ENCODE measurements around the gene OSBPL1A. TPM values are rescaled to one million over a fixed set of nuclear protein-coding genes. Genes with fewer than 3 reads are reported as not detected.

OSBPL1A gene
- polyA plus RNA-seq, 1 of the 3 experiments (the other 2 are of a cell fraction): 21.3 TPM

- WGBS (ENCODE audit: low lambda C conversion rate): 97% methylated on average over 9 of the region's 9 CpGs
- Histone ChIP-seq H3K9me2 (no peaks in the 10 kb centered on the region), H3F3A (replicated peaks; ENCODE audit: insufficient read depth) (no peaks in the 10 kb centered on the region), H3K9ac (no peak overlapping the region), H3K4me2 (no peak overlapping the region), H3K79me2 (ENCODE audit: insufficient read depth) (no peaks in the 10 kb centered on the region), H3K9me3 (no peaks in the 10 kb centered on the region), H3K27me3 (ENCODE audit: insufficient read depth) (no peaks in the 10 kb centered on the region), H3K4me1 (ENCODE audit: control insufficient read depth in 1 of 2, insufficient read depth in 2 of 2, low read depth in 1 of 2, low read length in 1 of 2) (peaks cover 0 to 8% of the 10 kb centered on the region in 2 experiments; a peak in 3 of 4 replicates), H3K4me3 (ENCODE audit: low read depth in 2 of 2, low read length in 1 of 2) (no peak overlapping the region), H4K20me1 (ENCODE audit: insufficient read depth) (no peaks in the 10 kb centered on the region), H3K27ac (ENCODE audit: low read depth in 2 of 2, low read length in 1 of 2) (no peak overlapping the region), H3K36me3 (replicated peaks in 1 of 2; ENCODE audit: control insufficient read depth in 1 of 2, insufficient read depth in 2 of 2, low read length in 1 of 2) (peaks cover 0 to 4% of the 10 kb centered on the region in 2 experiments), H2AFZ (ENCODE audit: low read depth) (no peak overlapping the region)
- POLR2A ChIA-PET: no interaction called here
- DNase-seq: no peak
- TF ChIP-seq IRF3 (IDR thresholded peaks at IDR 0.05; ENCODE audit: low read depth, low read length): no peak
- TF ChIP-seq RFX5 (IDR thresholded peaks at IDR 0.05; ENCODE audit: low read length): no peak
- TF ChIP-seq EZH2phosphoT487 (IDR thresholded peaks at IDR 0.05; ENCODE audit: borderline replicate concordance, low read depth): no peak
- no peak for TF ChIP-seq CHD2 (IDR thresholded peaks at IDR 0.05; ENCODE audit: low read length, partially characterized antibody)
- TF ChIP-seq FOXM1 (IDR thresholded peaks at IDR 0.05; ENCODE audit: low read depth): no peak
- no peak for TF ChIP-seq SIN3A (IDR thresholded peaks at IDR 0.05; ENCODE audit: borderline replicate concordance, low read depth, low read length)
- no peak for TF ChIP-seq USF2 (IDR thresholded peaks at IDR 0.05; ENCODE audit: borderline replicate concordance, low read depth, low read length)
- TF ChIP-seq NFIC (IDR thresholded peaks at IDR 0.05; ENCODE audit: borderline replicate concordance): no peak
- no peak for TF ChIP-seq TCF12 (IDR thresholded peaks at IDR 0.05)
- TF ChIP-seq ELF1 (IDR thresholded peaks at IDR 0.05): no peak
- TF ChIP-seq, protein P1, sequence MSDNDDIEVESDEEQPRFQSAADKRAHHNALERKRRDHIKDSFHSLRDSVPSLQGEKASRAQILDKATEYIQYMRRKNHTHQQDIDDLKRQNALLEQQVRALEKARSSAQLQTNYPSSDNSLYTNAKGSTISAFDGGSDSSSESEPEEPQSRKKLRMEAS (IDR thresholded peaks at IDR 0.05; ENCODE audit: low read depth): no peak
- no peak for TF ChIP-seq FOSL2 (IDR thresholded peaks at IDR 0.05; ENCODE audit: borderline replicate concordance, low read depth)
- CTCF ChIA-PET: interaction anchor here (1.3 kb wide), 1 partner anchor 19 kb away, joined by 7 read pairs; no protein-coding TSS in a partner anchor
Observed at GRCh38 chr18:24195296-24196053, 202.1 kb downstream of the OSBPL1A start.

- ChIA-PET CTCF (interaction anchor here (0.6 to 2.5 kb wide), 3 partner anchors 14 to 298 kb away, joined by 3 to 24 read pairs (median 3); no protein-coding TSS in a partner anchor), POLR2A (no interaction called here)
- Histone ChIP-seq H3K27me3 (ENCODE audit: insufficient read depth) (no peaks in the 10 kb centered on the region), H3K9me3 (no peaks in the 10 kb centered on the region), H3K9ac (no peak overlapping the region), H2AFZ (ENCODE audit: low read depth) (no peak overlapping the region), H3K4me1 (ENCODE audit: control insufficient read depth in 1 of 2, insufficient read depth in 2 of 2, low read depth in 1 of 2, low read length in 1 of 2) (peaks cover 3 to 9% of the 10 kb centered on the region in 2 experiments; a peak in 3 of 4 replicates), H3F3A (replicated peaks; ENCODE audit: insufficient read depth) (peaks cover 4% of the 10 kb centered on the region), H4K20me1 (ENCODE audit: insufficient read depth) (no peaks in the 10 kb centered on the region), H3K4me3 (ENCODE audit: low read depth in 2 of 2, low read length in 1 of 2) (no peak overlapping the region), H3K27ac (ENCODE audit: low read depth in 2 of 2, low read length in 1 of 2) (peak overlapping the region; percentile 66 to 79; a peak in 3 of 4 replicates), H3K9me2 (no peaks in the 10 kb centered on the region), H3K36me3 (replicated peaks in 1 of 2; ENCODE audit: control insufficient read depth in 1 of 2, insufficient read depth in 2 of 2, low read length in 1 of 2) (peaks cover 0 to 4% of the 10 kb centered on the region in 2 experiments), H3K79me2 (ENCODE audit: insufficient read depth) (no peaks in the 10 kb centered on the region), H3K4me2 (peak overlapping the region; percentile 8; the same call in 1 of the 2 replicates)
- WGBS (ENCODE audit: low lambda C conversion rate): 53% methylated on average over 2 of the region's 2 CpGs
- no peak for TF ChIP-seq YY1 (IDR thresholded peaks at IDR 0.05; ENCODE audit: low read depth)
- no peak for TF ChIP-seq FOXJ3 (CRISPR knock-in tag; IDR thresholded peaks at IDR 0.05)
- TF ChIP-seq PBX3 (IDR thresholded peaks at IDR 0.05): peak; percentile 85
- TF ChIP-seq JUND (IDR thresholded peaks at IDR 0.05): peak; percentile 71
- peak; percentile 58; the same call in 1 of the 2 replicates for TF ChIP-seq TEAD4 (IDR thresholded peaks at IDR 0.05; ENCODE audit: borderline replicate concordance, insufficient read depth)
- TF ChIP-seq, protein P1 (IDR thresholded peaks at IDR 0.05; ENCODE audit: low read depth): peak; percentile 50; the same call in 1 of the 2 replicates
- TF ChIP-seq USF1 (IDR thresholded peaks at IDR 0.05; ENCODE audit: borderline replicate concordance, low read depth): no peak
- TF ChIP-seq FOXM1 (IDR thresholded peaks at IDR 0.05; ENCODE audit: low read depth): 0 out of 2 replicates have a peak, but pooled peaks have one; percentile 34
- TF ChIP-seq NFIC (IDR thresholded peaks at IDR 0.05; ENCODE audit: borderline replicate concordance): peak; percentile 93
- peak; percentile 58; the same call in 1 of the 2 replicates for TF ChIP-seq MEF2A (IDR thresholded peaks at IDR 0.05; ENCODE audit: borderline replicate concordance, low read depth)
- TF ChIP-seq EP300 (IDR thresholded peaks at IDR 0.05; ENCODE audit: borderline replicate concordance in 1 of 2, low read depth in 1 of 2, low read length in 1 of 2): peak in 1 of 2 experiments; percentile 63; a peak in 1 of 4 replicates
- TF ChIP-seq SMC3 (IDR thresholded peaks at IDR 0.05; ENCODE audit: low read depth, low read length): no peak
- peak; percentile 57; the same call in 1 of the 2 replicates for TF ChIP-seq RXRA (IDR thresholded peaks at IDR 0.05; ENCODE audit: borderline replicate concordance, low read depth)
- TF ChIP-seq TCF12 (IDR thresholded peaks at IDR 0.05): peak; percentile 84
- TF ChIP-seq POLR2AphosphoS5 (IDR thresholded peaks at IDR 0.05; ENCODE audit: low read depth, low read length): no peak
- DNase-seq: no peak
Observed at GRCh38 chr18:24190590-24190989, 207.0 kb downstream of the OSBPL1A start.

Data from SK-N-SH (cell line).